ENCODE results near the gene ANKRD60.

DNA sequence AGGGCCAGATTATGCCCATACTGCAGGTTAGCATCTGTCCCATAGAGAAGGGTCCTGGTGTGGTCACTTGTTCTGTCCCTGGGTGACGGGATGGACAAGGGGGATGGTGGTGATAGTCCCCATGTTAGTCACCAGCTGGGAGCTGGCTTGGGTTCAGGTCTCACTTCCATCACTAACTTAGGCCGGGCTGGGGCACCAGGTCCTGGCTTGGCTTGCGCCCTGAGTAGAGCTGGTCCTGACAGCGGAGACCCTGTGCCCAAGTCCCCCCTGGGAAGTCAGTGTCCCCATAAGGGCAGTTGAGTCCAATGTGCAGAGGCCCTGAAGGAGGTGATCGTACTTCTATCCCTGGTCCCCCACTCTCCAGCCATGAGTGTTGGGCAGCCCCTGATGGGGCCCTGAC is 52.6 kb downstream of the ANKRD60 start:
- TF ChIP-seq, protein P1, sequence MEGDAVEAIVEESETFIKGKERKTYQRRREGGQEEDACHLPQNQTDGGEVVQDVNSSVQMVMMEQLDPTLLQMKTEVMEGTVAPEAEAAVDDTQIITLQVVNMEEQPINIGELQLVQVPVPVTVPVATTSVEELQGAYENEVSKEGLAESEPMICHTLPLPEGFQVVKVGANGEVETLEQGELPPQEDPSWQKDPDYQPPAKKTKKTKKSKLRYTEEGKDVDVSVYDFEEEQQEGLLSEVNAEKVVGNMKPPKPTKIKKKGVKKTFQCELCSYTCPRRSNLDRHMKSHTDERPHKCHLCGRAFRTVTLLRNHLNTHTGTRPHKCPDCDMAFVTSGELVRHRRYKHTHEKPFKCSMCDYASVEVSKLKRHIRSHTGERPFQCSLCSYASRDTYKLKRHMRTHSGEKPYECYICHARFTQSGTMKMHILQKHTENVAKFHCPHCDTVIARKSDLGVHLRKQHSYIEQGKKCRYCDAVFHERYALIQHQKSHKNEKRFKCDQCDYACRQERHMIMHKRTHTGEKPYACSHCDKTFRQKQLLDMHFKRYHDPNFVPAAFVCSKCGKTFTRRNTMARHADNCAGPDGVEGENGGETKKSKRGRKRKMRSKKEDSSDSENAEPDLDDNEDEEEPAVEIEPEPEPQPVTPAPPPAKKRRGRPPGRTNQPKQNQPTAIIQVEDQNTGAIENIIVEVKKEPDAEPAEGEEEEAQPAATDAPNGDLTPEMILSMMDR (conservative IDR thresholded peaks at IDR 0.05 in 1 of 2, IDR thresholded peaks at IDR 0.05 in 1 of 2; ENCODE audit: low read depth in 1 of 2, low read length in 2 of 2): no peak
- no peak for TF ChIP-seq EZH2 (IDR thresholded peaks at IDR 0.05; ENCODE audit: low read length, missing control alignments)

Data from fibroblast of lung (primary cell).